HepG2 (cell line): ENCODE results near the gene HNRNPM. TPM values are rescaled to one million over a fixed set of nuclear protein-coding genes. Genes with fewer than 3 reads are reported as not detected.

Source experiments
- BCLAF1 ChIP-seq: fragments of 450-650 bp; IDR thresholded peaks from 2 replicates; pipeline ENCODE4 v1.6.1; 2017; ENCODE audit warnings: mild to moderate bottlenecking
- CBX5 ChIP-seq: sonication (generic); formaldehyde crosslinking; IDR thresholded peaks from 2 replicates; pipeline ENCODE4 v1.4.0; 2020; ENCODE audit warnings: missing genetic modification reagents, borderline replicate concordance
- CREB3 ChIP-seq: sonication (generic); formaldehyde crosslinking; IDR thresholded peaks from 2 replicates; pipeline ENCODE4 v1.5.0; 2020; ENCODE audit warnings: missing genetic modification reagents
- FOXK2 ChIP-seq: fragments of 450-650 bp; IDR thresholded peaks from 2 replicates; pipeline ENCODE4 v1.6.1; 2016
- IRX3 ChIP-seq: sonication (generic); formaldehyde crosslinking; IDR thresholded peaks from 2 replicates; pipeline ENCODE4 v1.8.1; 2023; ENCODE audit warnings: mild to moderate bottlenecking, low read depth, missing genetic modification reagents, borderline replicate concordance
- KAT8 ChIP-seq: IDR thresholded peaks from 2 replicates; pipeline ENCODE4 v1.6.1; 2016; ENCODE audit warnings: missing genetic modification reagents, missing compliant biosample characterization
- KLF12 ChIP-seq: sonication (generic); formaldehyde crosslinking; IDR thresholded peaks from 2 replicates; pipeline ENCODE4 v1.4.0; 2020; ENCODE audit warnings: missing genetic modification reagents, borderline replicate concordance
- RAD21 ChIP-seq: fragments of 450-650 bp; formaldehyde crosslinking; IDR thresholded peaks from 2 replicates; pipeline ENCODE4 v1.5.0; 2020; ENCODE audit warnings: mild to moderate bottlenecking
- RFXAP ChIP-seq: sonication (generic); formaldehyde crosslinking; IDR thresholded peaks from 2 replicates; pipeline ENCODE4 v1.4.0; 2020; ENCODE audit warnings: missing genetic modification reagents, borderline replicate concordance
- SP1 ChIP-seq, 2 experiments: fragments of 450-650 bp in 1 of 2; sonication (generic) in 1 of 2; formaldehyde crosslinking in 1 of 2; IDR thresholded peaks; 2 replicates each; pipeline versions ENCODE4 v1.4.0 to v1.6.1; 2016 to 2020; ENCODE audit warnings: missing genetic modification reagents in 1 of 2
- TRIM22 ChIP-seq: fragments of 450-650 bp; IDR thresholded peaks from 2 replicates; pipeline ENCODE4 v1.6.1; 2017
- ZFX ChIP-seq: sonication (generic); formaldehyde crosslinking; IDR thresholded peaks from 2 replicates; pipeline ENCODE4 v1.4.0; 2020; ENCODE audit warnings: mild to moderate bottlenecking, low read depth, missing genetic modification reagents, moderate library complexity
- ZMAT3 ChIP-seq: sonication (generic); formaldehyde crosslinking; conservative IDR thresholded peaks from 2 replicates; pipeline ENCODE4 v1.7.0; 2021; ENCODE audit warnings: missing genetic modification reagents
- ZNF264 ChIP-seq: sonication (generic); formaldehyde crosslinking; IDR thresholded peaks from 2 replicates; pipeline ENCODE4 v1.4.0; 2020; ENCODE audit warnings: missing genetic modification reagents
- ZNF350 ChIP-seq: sonication (generic); formaldehyde crosslinking; IDR thresholded peaks from 2 replicates; pipeline ENCODE4 v1.4.0; 2020; ENCODE audit warnings: mild to moderate bottlenecking, low read depth, missing genetic modification reagents, borderline replicate concordance
- ZNF607 ChIP-seq: sonication (generic); formaldehyde crosslinking; IDR thresholded peaks from 2 replicates; pipeline ENCODE4 v1.5.1; 2020; ENCODE audit warnings: missing genetic modification reagents, mild to moderate bottlenecking, borderline replicate concordance
- ZNF616 ChIP-seq: sonication (generic); formaldehyde crosslinking; IDR thresholded peaks from 2 replicates; pipeline ENCODE4 v1.5.0; 2020; ENCODE audit warnings: low read depth, mild to moderate bottlenecking, missing genetic modification reagents
- ZNF644 ChIP-seq: IDR thresholded peaks from 2 replicates; pipeline ENCODE4 v1.6.1; 2016; ENCODE audit warnings: low read depth
- ZNF720 ChIP-seq: sonication (generic); formaldehyde crosslinking; IDR thresholded peaks from 2 replicates; pipeline ENCODE4 v1.4.0; 2020; ENCODE audit warnings: missing genetic modification reagents
- ZNF839 ChIP-seq: sonication (generic); formaldehyde crosslinking; IDR thresholded peaks from 2 replicates; pipeline ENCODE4 v1.4.0; 2020; ENCODE audit warnings: missing genetic modification reagents, mild to moderate bottlenecking, borderline replicate concordance
- ZSCAN12 ChIP-seq: sonication (generic); formaldehyde crosslinking; IDR thresholded peaks from 2 replicates; pipeline ENCODE4 v1.9.0; 2021; ENCODE audit warnings: mild to moderate bottlenecking, missing genetic modification reagents
- polyA plus RNA-seq, 8 experiments: library from polyadenylated mRNA; depleted of rRNA in 3 of 8; stranded (reverse) in 7 of 8; unstranded in 1 of 8; fragments of >200 nt; fragmentation: Illumina TruSeq in 4 of 8; extraction: Trizol in 4 of 8; gene quantifications; 2 replicates each; pipeline versions ENCODE4 v1.2.1 to v1.2.3, GENCODE V29; 2011 to 2016; ENCODE audit warnings: low read depth in 4 of 8, missing spikeins in 1 of 8, mixed read lengths in 1 of 8; ENCODE audit not compliant: insufficient read depth in 1 of 8
- total RNA-seq, 5 experiments: library from RNA; depleted of rRNA; stranded (reverse); fragments of >200 nt; fragmentation: Illumina TruSeq; extraction: Trizol; gene quantifications; 2 replicates each; pipeline ENCODE4 v1.2.3, GENCODE V29; 2016; ENCODE audit warnings: low read depth in 1 of 5
- TF ChIP-seq, protein P1 (sequence below): fragments of 450-650 bp; IDR thresholded peaks from 2 replicates; pipeline ENCODE4 v1.6.1; 2016
- TF ChIP-seq, protein P2 (sequence below): IDR thresholded peaks from 2 replicates; pipeline ENCODE4 v1.6.1; 2016; ENCODE audit warnings: control low read depth

HNRNPM gene
- total and polyA plus RNA-seq, 2 of the 13 experiments (the other 11 are each of a cell fraction or from before 2014, with no cell fraction given): 56.7 to 102 TPM

- TF ChIP-seq BCLAF1 (no peak), IRX3 (no peak), CBX5 (CRISPR knock-in tag) (no peak), CREB3 (CRISPR knock-in tag) (no peak), ZNF839 (no peak), ZNF644 (CRISPR knock-in tag) (no peak), TRIM22 (no peak), RFXAP (CRISPR knock-in tag) (no peak), RAD21 (CRISPR knock-in tag) (peak; percentile 57), ZNF607 (CRISPR knock-in tag) (no peak), ZMAT3 (CRISPR knock-in tag) (no peak), FOXK2 (no peak), SP1 (IDR thresholded peaks at IDR 0.05) (no peak), SP1 (CRISPR knock-in tag; IDR thresholded peaks at IDR 0.05) (peak; percentile 91), ZSCAN12 (CRISPR knock-in tag) (0 out of 2 replicates have a peak, but pooled peaks have one; percentile 29), ZNF350 (CRISPR knock-in tag) (no peak), KLF12 (CRISPR knock-in tag) (peak; percentile 45; the same call in 1 of the 2 replicates), ZNF264 (CRISPR knock-in tag) (no peak), ZFX (CRISPR knock-in tag) (peak; percentile 74), KAT8 (CRISPR knock-in tag) (0 out of 2 replicates have a peak, but pooled peaks have one; percentile 27), ZNF720 (CRISPR knock-in tag) (no peak), ZNF616 (CRISPR knock-in tag) (no peak)
- TF ChIP-seq, protein P1, sequence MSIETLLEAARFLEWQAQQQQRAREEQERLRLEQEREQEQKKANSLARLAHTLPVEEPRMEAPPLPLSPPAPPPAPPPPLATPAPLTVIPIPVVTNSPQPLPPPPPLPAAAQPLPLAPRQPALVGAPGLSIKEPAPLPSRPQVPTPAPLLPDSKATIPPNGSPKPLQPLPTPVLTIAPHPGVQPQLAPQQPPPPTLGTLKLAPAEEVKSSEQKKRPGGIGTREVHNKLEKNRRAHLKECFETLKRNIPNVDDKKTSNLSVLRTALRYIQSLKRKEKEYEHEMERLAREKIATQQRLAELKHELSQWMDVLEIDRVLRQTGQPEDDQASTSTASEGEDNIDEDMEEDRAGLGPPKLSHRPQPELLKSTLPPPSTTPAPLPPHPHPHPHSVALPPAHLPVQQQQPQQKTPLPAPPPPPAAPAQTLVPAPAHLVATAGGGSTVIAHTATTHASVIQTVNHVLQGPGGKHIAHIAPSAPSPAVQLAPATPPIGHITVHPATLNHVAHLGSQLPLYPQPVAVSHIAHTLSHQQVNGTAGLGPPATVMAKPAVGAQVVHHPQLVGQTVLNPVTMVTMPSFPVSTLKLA: 0 out of 2 replicates have a peak, but pooled peaks have one; percentile 7
- TF ChIP-seq, protein P2, sequence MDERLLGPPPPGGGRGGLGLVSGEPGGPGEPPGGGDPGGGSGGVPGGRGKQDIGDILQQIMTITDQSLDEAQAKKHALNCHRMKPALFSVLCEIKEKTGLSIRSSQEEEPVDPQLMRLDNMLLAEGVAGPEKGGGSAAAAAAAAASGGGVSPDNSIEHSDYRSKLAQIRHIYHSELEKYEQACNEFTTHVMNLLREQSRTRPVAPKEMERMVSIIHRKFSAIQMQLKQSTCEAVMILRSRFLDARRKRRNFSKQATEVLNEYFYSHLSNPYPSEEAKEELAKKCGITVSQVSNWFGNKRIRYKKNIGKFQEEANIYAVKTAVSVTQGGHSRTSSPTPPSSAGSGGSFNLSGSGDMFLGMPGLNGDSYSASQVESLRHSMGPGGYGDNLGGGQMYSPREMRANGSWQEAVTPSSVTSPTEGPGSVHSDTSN (CRISPR knock-in tag): peak; percentile 81
Measured at GRCh38 chr19:8412783-8413628, 31.8 kb upstream of the HNRNPM start, which contains the start of gene MARCHF2 (continued).
